Measurements from ENCODE around the gene SC5D. TPM values are rescaled to one million over a fixed set of nuclear protein-coding genes. Genes with fewer than 3 reads are reported as not detected.

Gene SC5D
- polyA plus RNA-seq, 1 donor from 2014 or later: 75.7 TPM

Other genes with a start within 250 kb of the SC5D start
- gene TECTA, start 191.5 kb upstream of the SC5D start, polyA plus RNA-seq: 2.6 and 3.3 TPM in 2 replicates
- 6.5 and 6.9 TPM in 2 replicates for gene SORL1, start 159.5 kb downstream of the SC5D start, polyA plus RNA-seq